ENCODE measurements around the gene FSCN2.

DNA sequence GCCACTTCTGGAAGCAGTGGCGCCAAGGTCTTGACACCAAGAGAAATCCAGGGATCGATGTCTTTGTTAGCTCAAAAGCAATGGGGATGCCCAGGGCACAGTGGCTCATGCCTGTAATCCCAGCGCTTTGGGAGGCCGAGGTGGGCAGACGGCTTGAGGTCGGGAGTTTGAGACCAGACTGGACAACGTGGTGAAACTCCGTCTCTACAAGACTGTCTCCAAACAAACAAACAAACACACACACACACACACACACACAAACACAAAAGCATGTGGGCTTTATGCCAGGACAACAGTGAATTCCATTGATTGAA, 46.4 kb downstream of the FSCN2 start:
- TF ChIP-seq, protein P1, sequence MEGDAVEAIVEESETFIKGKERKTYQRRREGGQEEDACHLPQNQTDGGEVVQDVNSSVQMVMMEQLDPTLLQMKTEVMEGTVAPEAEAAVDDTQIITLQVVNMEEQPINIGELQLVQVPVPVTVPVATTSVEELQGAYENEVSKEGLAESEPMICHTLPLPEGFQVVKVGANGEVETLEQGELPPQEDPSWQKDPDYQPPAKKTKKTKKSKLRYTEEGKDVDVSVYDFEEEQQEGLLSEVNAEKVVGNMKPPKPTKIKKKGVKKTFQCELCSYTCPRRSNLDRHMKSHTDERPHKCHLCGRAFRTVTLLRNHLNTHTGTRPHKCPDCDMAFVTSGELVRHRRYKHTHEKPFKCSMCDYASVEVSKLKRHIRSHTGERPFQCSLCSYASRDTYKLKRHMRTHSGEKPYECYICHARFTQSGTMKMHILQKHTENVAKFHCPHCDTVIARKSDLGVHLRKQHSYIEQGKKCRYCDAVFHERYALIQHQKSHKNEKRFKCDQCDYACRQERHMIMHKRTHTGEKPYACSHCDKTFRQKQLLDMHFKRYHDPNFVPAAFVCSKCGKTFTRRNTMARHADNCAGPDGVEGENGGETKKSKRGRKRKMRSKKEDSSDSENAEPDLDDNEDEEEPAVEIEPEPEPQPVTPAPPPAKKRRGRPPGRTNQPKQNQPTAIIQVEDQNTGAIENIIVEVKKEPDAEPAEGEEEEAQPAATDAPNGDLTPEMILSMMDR (conservative IDR thresholded peaks at IDR 0.05) = no peak
- TF ChIP-seq ZFX (IDR thresholded peaks at IDR 0.05) = no peak
